ENCODE measurements around the gene WDR82.

Gene WDR82

DNA sequence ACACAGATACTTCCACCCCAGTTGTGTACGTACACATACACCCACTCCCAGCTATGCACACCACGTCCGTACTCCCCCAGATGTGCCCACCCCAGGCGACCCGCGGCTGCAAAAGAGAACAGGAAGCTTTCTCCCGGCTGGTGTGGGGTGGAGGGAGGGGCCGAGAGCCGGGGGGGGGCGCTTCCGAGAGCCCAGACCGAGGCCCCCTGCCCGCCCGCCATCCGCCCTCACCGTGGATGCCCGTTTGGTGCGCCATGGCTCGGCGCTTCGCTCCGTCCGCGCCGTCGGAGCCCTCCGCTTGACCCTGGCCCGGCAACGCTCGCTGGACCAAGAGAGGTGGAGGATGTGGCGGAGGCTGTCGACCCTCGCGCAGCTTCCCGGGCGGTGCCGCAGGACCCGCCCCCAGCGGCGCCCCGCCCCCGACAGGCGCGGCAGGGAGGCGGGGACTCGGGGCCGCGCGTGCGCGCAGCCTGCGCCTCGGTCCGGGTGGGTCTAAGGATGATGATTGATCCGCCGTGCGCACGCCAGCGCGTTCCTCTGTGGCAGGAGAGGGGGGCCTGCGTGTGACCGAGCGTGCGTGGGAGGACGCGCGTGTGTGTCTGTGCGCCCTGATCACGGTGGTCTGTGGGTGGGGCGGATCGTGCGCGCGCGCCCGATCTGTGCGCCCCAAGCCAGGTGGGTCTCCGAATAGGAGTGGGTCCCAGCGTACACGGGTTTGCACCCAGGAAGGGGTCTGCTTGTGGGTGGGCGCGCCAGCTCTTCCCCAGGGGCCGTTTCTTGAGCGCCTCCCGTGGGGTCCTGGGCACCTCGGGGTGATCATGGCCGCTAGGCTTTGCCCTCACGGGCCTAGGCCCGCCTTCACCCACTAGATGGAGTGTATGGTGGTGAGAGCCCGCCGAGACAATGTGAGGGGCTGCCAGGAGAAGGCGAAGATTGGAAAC, 39.4 kb downstream of the WDR82 start, which contains the start of gene TWF2:
TWF2 (minus strand) TSS at position 398 of the 941 bp plus-strand sequence; CDS start at position 256, 142 bp downstream.
- Histone ChIP-seq H3K4me2 (ENCODE audit: low read depth, low read length, poor library complexity, severe bottlenecking) (peak within 1 kb of the TSS; percentile 94), H3K4me1 (ENCODE audit: insufficient read depth, low read length, poor library complexity, severe bottlenecking) (peaks cover 34% of the 10 kb centered on the region), H3K9me2 (replicated peaks; ENCODE audit: low read depth, low read length) (no peaks in the 10 kb centered on the region), H3K9me3 (ENCODE audit: insufficient read depth, low read depth, low read length) (no peaks in the 10 kb centered on the region), H3F3A (ENCODE audit: low read depth) (no peaks in the 10 kb centered on the region), H2AFZ (ENCODE audit: low read length) (peak within 1 kb of the TSS; percentile 97), H3K4me3 (ENCODE audit: low read length, poor library complexity, severe bottlenecking) (peak within 1 kb of the TSS; percentile 99), H3K79me2 (ENCODE audit: insufficient read depth, low read length) (peaks cover 52% of the 10 kb centered on the region), H3K9ac (ENCODE audit: low read depth, low read length, poor library complexity, severe bottlenecking) (peak within 1 kb of the TSS; percentile 97), H3K36me3 (ENCODE audit: insufficient read depth, low read length) (no peaks in the 10 kb centered on the region), H3K27me3 (ENCODE audit: insufficient read depth, low read length, poor library complexity, severe bottlenecking) (no peaks in the 10 kb centered on the region), H4K20me1 (ENCODE audit: insufficient read depth, low read length, poor library complexity, severe bottlenecking) (peaks cover 15% of the 10 kb centered on the region)
- TF ChIP-seq EZH2phosphoT487 (IDR thresholded peaks at IDR 0.05; ENCODE audit: borderline replicate concordance), result no peak
- TF ChIP-seq, protein P1, sequence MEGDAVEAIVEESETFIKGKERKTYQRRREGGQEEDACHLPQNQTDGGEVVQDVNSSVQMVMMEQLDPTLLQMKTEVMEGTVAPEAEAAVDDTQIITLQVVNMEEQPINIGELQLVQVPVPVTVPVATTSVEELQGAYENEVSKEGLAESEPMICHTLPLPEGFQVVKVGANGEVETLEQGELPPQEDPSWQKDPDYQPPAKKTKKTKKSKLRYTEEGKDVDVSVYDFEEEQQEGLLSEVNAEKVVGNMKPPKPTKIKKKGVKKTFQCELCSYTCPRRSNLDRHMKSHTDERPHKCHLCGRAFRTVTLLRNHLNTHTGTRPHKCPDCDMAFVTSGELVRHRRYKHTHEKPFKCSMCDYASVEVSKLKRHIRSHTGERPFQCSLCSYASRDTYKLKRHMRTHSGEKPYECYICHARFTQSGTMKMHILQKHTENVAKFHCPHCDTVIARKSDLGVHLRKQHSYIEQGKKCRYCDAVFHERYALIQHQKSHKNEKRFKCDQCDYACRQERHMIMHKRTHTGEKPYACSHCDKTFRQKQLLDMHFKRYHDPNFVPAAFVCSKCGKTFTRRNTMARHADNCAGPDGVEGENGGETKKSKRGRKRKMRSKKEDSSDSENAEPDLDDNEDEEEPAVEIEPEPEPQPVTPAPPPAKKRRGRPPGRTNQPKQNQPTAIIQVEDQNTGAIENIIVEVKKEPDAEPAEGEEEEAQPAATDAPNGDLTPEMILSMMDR (conservative IDR thresholded peaks at IDR 0.05; ENCODE audit: low read length), result peak; percentile 60

DNA sequence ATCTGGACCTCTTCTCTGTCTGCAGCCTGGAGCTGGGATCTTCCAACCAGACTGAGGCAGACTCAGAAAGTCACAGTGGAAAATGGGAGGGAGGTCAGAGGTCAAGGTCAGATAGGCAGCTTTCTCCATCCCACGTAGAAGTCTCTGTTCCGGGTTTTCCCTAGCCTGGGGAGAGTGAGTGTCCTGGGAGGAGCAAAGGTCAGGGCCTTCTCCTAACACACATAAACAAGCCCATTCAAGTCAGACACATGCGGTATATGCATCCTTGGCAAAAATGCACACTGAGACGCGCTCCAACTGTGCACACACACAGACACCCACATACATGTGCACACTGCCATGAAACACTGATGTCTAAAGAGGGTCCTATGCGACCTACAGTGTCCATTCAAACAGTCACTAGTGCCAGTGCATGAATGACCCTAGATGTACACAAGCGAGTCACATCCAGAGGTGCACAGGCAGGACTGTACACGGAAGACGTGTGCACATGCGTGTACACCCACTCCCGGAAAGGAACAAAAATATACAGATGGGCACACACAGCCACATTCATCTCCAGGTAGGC, 40.2 kb downstream of the WDR82 start:
- peak overlapping the region; percentile 94 for H3K4me2 ChIP-seq (ENCODE audit: low read depth, low read length, poor library complexity, severe bottlenecking)
- no peaks in the 10 kb centered on the region for H3F3A ChIP-seq (ENCODE audit: low read depth)
- H3K36me3 ChIP-seq (ENCODE audit: insufficient read depth, low read length), result no peaks in the 10 kb centered on the region
- H3K27me3 ChIP-seq (ENCODE audit: insufficient read depth, low read length, poor library complexity, severe bottlenecking), result no peaks in the 10 kb centered on the region
- H3K4me3 ChIP-seq (ENCODE audit: low read length, poor library complexity, severe bottlenecking), result peak overlapping the region; percentile 99
- peaks cover 34% of the 10 kb centered on the region for H3K4me1 ChIP-seq (ENCODE audit: insufficient read depth, low read length, poor library complexity, severe bottlenecking)
- no peaks in the 10 kb centered on the region for H3K9me2 ChIP-seq (replicated peaks; ENCODE audit: low read depth, low read length)
- H3K9me3 ChIP-seq (ENCODE audit: insufficient read depth, low read depth, low read length), result no peaks in the 10 kb centered on the region
- H4K20me1 ChIP-seq (ENCODE audit: insufficient read depth, low read length, poor library complexity, severe bottlenecking), result peaks cover 15% of the 10 kb centered on the region
- peak overlapping the region; percentile 97 for H3K9ac ChIP-seq (ENCODE audit: low read depth, low read length, poor library complexity, severe bottlenecking)
- TF ChIP-seq EZH2phosphoT487 (IDR thresholded peaks at IDR 0.05; ENCODE audit: borderline replicate concordance), result no peak
- TF ChIP-seq, protein P1 (conservative IDR thresholded peaks at IDR 0.05; ENCODE audit: low read length), result no peak
- H3K79me2 ChIP-seq (ENCODE audit: insufficient read depth, low read length), result peaks cover 54% of the 10 kb centered on the region
- H2AFZ ChIP-seq (ENCODE audit: low read length), result peak overlapping the region; percentile 97

DNA sequence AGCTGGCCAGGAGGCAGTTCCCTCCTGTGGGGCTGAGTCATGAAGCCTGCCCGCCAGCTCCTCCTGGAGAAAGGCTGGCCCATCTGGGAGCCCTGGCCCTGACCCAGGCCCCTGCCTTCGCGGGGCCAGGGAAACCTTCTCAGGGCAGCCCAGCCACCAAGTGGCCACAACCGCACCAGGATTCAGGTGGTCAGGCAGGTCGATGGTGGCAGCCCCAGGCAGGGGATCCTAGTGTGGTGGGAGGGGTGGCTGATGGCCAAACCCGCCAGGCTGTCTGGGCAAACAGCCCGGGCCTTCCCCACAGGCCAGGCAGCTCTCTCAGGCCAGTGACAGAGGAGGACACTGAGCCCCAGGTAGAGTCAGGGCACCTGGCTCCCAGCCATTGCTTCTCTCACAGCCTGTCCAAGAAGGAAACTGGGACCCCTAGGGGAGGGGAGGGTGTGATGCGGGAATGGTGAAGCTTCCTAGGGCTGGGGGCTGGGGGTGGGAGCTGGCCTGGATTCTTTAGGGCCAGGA, 40.7 kb downstream of the WDR82 start:
- H3F3A ChIP-seq (ENCODE audit: low read depth), result no peaks in the 10 kb centered on the region
- H3K4me1 ChIP-seq (ENCODE audit: insufficient read depth, low read length, poor library complexity, severe bottlenecking), result peaks cover 34% of the 10 kb centered on the region
- no peaks in the 10 kb centered on the region for H3K9me2 ChIP-seq (replicated peaks; ENCODE audit: low read depth, low read length)
- H3K36me3 ChIP-seq (ENCODE audit: insufficient read depth, low read length), result no peaks in the 10 kb centered on the region
- H3K27me3 ChIP-seq (ENCODE audit: insufficient read depth, low read length, poor library complexity, severe bottlenecking), result no peaks in the 10 kb centered on the region
- H3K4me2 ChIP-seq (ENCODE audit: low read depth, low read length, poor library complexity, severe bottlenecking), result peak overlapping the region; percentile 94
- H4K20me1 ChIP-seq (ENCODE audit: insufficient read depth, low read length, poor library complexity, severe bottlenecking), result peaks cover 15% of the 10 kb centered on the region
- H3K9me3 ChIP-seq (ENCODE audit: insufficient read depth, low read depth, low read length), result no peaks in the 10 kb centered on the region
- no peak for TF ChIP-seq EZH2phosphoT487 (IDR thresholded peaks at IDR 0.05; ENCODE audit: borderline replicate concordance)
- TF ChIP-seq, protein P1 (conservative IDR thresholded peaks at IDR 0.05; ENCODE audit: low read length), result no peak
- no peak overlapping the region for H2AFZ ChIP-seq (ENCODE audit: low read length)
- peak overlapping the region; percentile 97 for H3K9ac ChIP-seq (ENCODE audit: low read depth, low read length, poor library complexity, severe bottlenecking)
- peaks cover 54% of the 10 kb centered on the region for H3K79me2 ChIP-seq (ENCODE audit: insufficient read depth, low read length)
- peak overlapping the region; percentile 99 for H3K4me3 ChIP-seq (ENCODE audit: low read length, poor library complexity, severe bottlenecking)
